GM12878 (cell line): ENCODE data around the gene BCAT1. TPM values are rescaled to one million over a fixed set of nuclear protein-coding genes. Genes with fewer than 3 reads are reported as not detected.

ENCODE experiments used
- ATAC-seq: fragments of 200-7000 bp; cut with Tn5 transposase; 3 replicates; pipeline ENCODE4 v1.9.1; 2020; ENCODE audit warnings: mild to moderate bottlenecking, moderate library complexity
- BruUV-seq: library from RNA; stranded (reverse); fragments of 400-500 nt; replicated peaks from 2 replicates; lab custom pipeline; 2021; lab: Mats Ljungman, UMichigan
- CTCF ChIA-PET: fragments of 300-600 bp; sonication (Branson Sonifier 250); formaldehyde crosslinking; extraction: SDS; loops from one replicate; lab custom pipeline; 2021; ENCODE audit warnings: inconsistent platforms; lab: Yijun Ruan, JAX
- POLR2A ChIA-PET: fragments of 350-600 bp; formaldehyde crosslinking; extraction: SDS; loops from one replicate; lab custom pipeline; 2021; ENCODE audit warnings: inconsistent platforms; lab: Charles Lee
- RAD21 ChIA-PET: fragments of 300-600 bp; sonication (Branson Sonifier 250); formaldehyde crosslinking; loops from one replicate; lab custom pipeline; 2023; ENCODE audit warnings: antibody characterized with exemption; ENCODE audit not compliant: unreplicated experiment; lab: Charles Lee
- SMC1A ChIA-PET: fragments of 300-600 bp; sonication (Branson Sonifier 250); formaldehyde crosslinking; loops from one replicate; lab custom pipeline; 2023; ENCODE audit not compliant: unreplicated experiment, uncharacterized antibody; lab: Charles Lee
- DNase-seq: peaks from one replicate; pipeline ENCODE4 v3.0.0-alpha.2; 2011; ENCODE audit warnings: low read depth, low spot score
- FAIRE-seq: peaks from 3 replicates; lab custom pipeline; 2011; peaks lifted over from hg19 to GRCh38; lab: Jason Lieb, UNC
- H2AFZ ChIP-seq: 2 replicates; pipeline ENCODE4 v1.6.0; 2011; ENCODE audit warnings: low read depth, low read length, control low read depth; ENCODE audit not compliant: control insufficient read depth
- H3K27ac ChIP-seq: 2 replicates; pipeline ENCODE4 v1.5.1; 2011; ENCODE audit warnings: control low read depth; ENCODE audit not compliant: control insufficient read depth, insufficient read depth
- H3K27me3 ChIP-seq, 2 experiments: replicated peaks in 1 of 2; 2 replicates each; pipeline versions ENCODE4 v1.6.0 to v1.6.1; 2011; ENCODE audit warnings: low read length in 1 of 2; ENCODE audit not compliant: control insufficient read depth in 2 of 2, insufficient read depth in 2 of 2
- H3K36me3 ChIP-seq, 2 experiments: 2 replicates each; pipeline ENCODE4 v1.5.1; 2011; ENCODE audit warnings: low read length in 1 of 2; ENCODE audit not compliant: control insufficient read depth in 2 of 2, insufficient read depth in 2 of 2
- H3K4me1 ChIP-seq: 2 replicates; pipeline ENCODE4 v1.6.1; 2011; ENCODE audit warnings: mild to moderate bottlenecking, low read length, moderate library complexity, mixed read lengths; ENCODE audit not compliant: control insufficient read depth, insufficient read depth
- H3K4me2 ChIP-seq: 2 replicates; pipeline ENCODE4 v1.6.0; 2011; ENCODE audit warnings: control low read depth; ENCODE audit not compliant: control insufficient read depth, insufficient read depth
- H3K4me3 ChIP-seq: fragments of 200-600 bp; sonication (generic); 2 replicates; pipeline ENCODE4 v1.5.1; 2016
- H3K79me2 ChIP-seq: 2 replicates; pipeline ENCODE4 v1.6.0; 2011; ENCODE audit warnings: low read length; ENCODE audit not compliant: control insufficient read depth, insufficient read depth
- H3K9ac ChIP-seq: 2 replicates; pipeline ENCODE4 v1.8.0; 2011; ENCODE audit warnings: low read length, control low read depth, mixed read lengths; ENCODE audit not compliant: control insufficient read depth, insufficient read depth
- H3K9me3 ChIP-seq: replicated peaks from 3 replicates; pipeline ENCODE4 v1.5.1; 2011; ENCODE audit warnings: mild to moderate bottlenecking, low read length; ENCODE audit not compliant: control insufficient read depth, insufficient read depth
- H4K20me1 ChIP-seq: 2 replicates; pipeline ENCODE4 v1.6.0; 2011; ENCODE audit not compliant: control insufficient read depth, insufficient read depth
- ATF7 ChIP-seq: fragments of 450-650 bp; IDR thresholded peaks from 2 replicates; pipeline ENCODE4 v1.6.1; 2016; ENCODE audit warnings: low read depth, mild to moderate bottlenecking
- CEBPB ChIP-seq, 2 experiments: fragments of 150-350 bp in 1 of 2; IDR thresholded peaks; 2 replicates each; pipeline ENCODE4 v1.6.1; 2012 to 2014; ENCODE audit warnings: low read depth in 2 of 2, low read length in 2 of 2, borderline replicate concordance in 1 of 2, inconsistent platforms in 1 of 2
- EGR1 ChIP-seq, 2 experiments: IDR thresholded peaks; 1 replicate in 1 of 2; 2 replicates in 1 of 2; pipeline ENCODE4 v1.6.1; 2011 to 2012; ENCODE audit warnings: low read depth in 2 of 2, low read length in 2 of 2, borderline replicate concordance in 1 of 2, mild to moderate bottlenecking in 1 of 2, moderate library complexity in 1 of 2
- HCFC1 ChIP-seq: fragments of 150-350 bp; IDR thresholded peaks from 2 replicates; pipeline ENCODE4 v1.6.1; 2014; ENCODE audit warnings: low read length
- PAX5 ChIP-seq: IDR thresholded peaks from 2 replicates; pipeline ENCODE4 v1.6.1; 2011; ENCODE audit warnings: low read depth, low read length, borderline replicate concordance
- WGBS: methylation state at CpG from one replicate; pipeline ENCODE4 v1.1.6; 2016; ENCODE audit warnings: low lambda C conversion rate; ENCODE audit not compliant: insufficient replicate concordance, insufficient coverage; ENCODE audit errors: missing lambda C conversion rate; 5-methylcytosine and 5-hydroxymethylcytosine counted together
- in situ Hi-C: fragments of 300-500 bp; cut with MboI; formaldehyde crosslinking; loops from 9 replicates; pipeline ENCODE4 v1.14.3; 2018; ENCODE audit warnings: mixed read lengths
- intact Hi-C: fragments of 100-400 bp; cut with micrococcal nuclease; formaldehyde crosslinking; loops from one replicate; pipeline ENCODE4 v1.14.2; 2022; ENCODE audit not compliant: unreplicated experiment
- polyA plus RNA-seq, 11 experiments: library from polyadenylated mRNA; depleted of rRNA in 4 of 11; unstranded in 6 of 11; stranded (reverse) in 5 of 11; fragments of >200 nt; fragmentation: Nextera tagmentation in 4 of 11; fragmentation: Illumina TruSeq in 1 of 11; extraction: Ambion mirVana in 4 of 11; extraction: Trizol in 1 of 11; gene quantifications; 1 replicate in 1 of 11; 2 replicates in 10 of 11; pipeline versions ENCODE4 v1.2.1 to v1.2.3, GENCODE V29; 2011 to 2016; ENCODE audit warnings: inconsistent platforms in 2 of 11, missing spikeins in 2 of 11, low read depth in 1 of 11
- total RNA-seq, 4 experiments: library from RNA; depleted of rRNA in 3 of 4; stranded (reverse); fragments of >200 nt in 3 of 4; fragmentation: Illumina TruSeq in 1 of 4; extraction: Trizol in 1 of 4; gene quantifications; 2 replicates each; pipeline versions ENCODE4 v1.2.1 to v1.2.3, GENCODE V29; 2013 to 2021
- TF ChIP-seq, protein P1 (sequence below): IDR thresholded peaks from 2 replicates; pipeline ENCODE4 v1.6.1; 2012; ENCODE audit warnings: low read depth, low read length, improper control_type of control experiment
- TF ChIP-seq, protein P2 (sequence below): fragments of 450-650 bp; IDR thresholded peaks from 2 replicates; pipeline ENCODE4 v1.6.1; 2016; ENCODE audit warnings: mild to moderate bottlenecking, moderate library complexity, borderline replicate concordance
- TF ChIP-seq, protein P3 (sequence below): fragments of 450-650 bp; formaldehyde crosslinking; IDR thresholded peaks from 2 replicates; pipeline ENCODE4 v1.4.0; 2022; ENCODE audit warnings: mild to moderate bottlenecking, moderate library complexity

The BCAT1 gene
- total and polyA plus RNA-seq, 10 of the 15 experiments (the other 5 are each of a cell fraction or from before 2014, with no cell fraction given), result 26.2 to 187 (median 81.9) TPM

DNA sequence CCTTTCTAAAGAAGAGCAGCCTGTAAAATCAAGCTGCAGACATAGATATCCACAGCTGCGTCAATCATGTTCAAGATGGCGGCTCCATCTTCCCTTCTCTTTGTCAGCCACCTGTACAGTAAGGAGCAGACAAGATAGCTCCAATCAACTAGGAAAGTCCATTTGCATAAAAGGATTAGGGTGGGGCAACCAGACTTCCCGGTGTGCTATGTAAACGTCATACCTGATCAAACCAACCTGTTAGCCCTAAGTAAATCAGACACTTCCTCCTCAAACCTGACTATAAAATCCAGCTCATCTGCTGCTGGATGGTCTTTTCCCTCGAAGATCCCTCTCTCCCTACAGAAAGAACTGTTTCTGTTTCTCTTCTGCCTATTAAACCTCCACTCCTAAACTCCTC, 60.1 kb downstream of the BCAT1 start:
- in situ Hi-C loops, result no loop called here
- H3K4me2 ChIP-seq, result no peak overlapping the region
- intact Hi-C loops, result no loop called here
- DNase-seq (no peak), FAIRE-seq (no peak), ATAC-seq (no peak)
- no peaks in the 10 kb centered on the region for H3K27me3 ChIP-seq
- H2AFZ ChIP-seq, result no peak overlapping the region
- H3K4me3 ChIP-seq, result no peak overlapping the region
- ChIA-PET POLR2A (no interaction called here), RAD21 (no interaction called here), CTCF (no interaction called here), SMC1A (no interaction called here)
- H4K20me1 ChIP-seq, result no peaks in the 10 kb centered on the region
- no peaks in the 10 kb centered on the region; a peak in 1 of 4 replicates for H3K36me3 ChIP-seq
- no peaks in the 10 kb centered on the region for H3K79me2 ChIP-seq
- H3K4me1 ChIP-seq, result no peaks in the 10 kb centered on the region
- 57% methylated on average over 5 of the region's 5 CpGs for WGBS
- TF ChIP-seq ATF7 (no peak), PAX5 (no peak), EGR1 (IDR thresholded peaks at IDR 0.05; ENCODE audit: borderline replicate concordance in 1 of 2, low read depth in 2 of 2, low read length in 2 of 2) (no peak), HCFC1 (no peak), CEBPB (IDR thresholded peaks at IDR 0.05; ENCODE audit: borderline replicate concordance in 1 of 2, low read depth in 2 of 2, low read length in 2 of 2) (no peak)
- TF ChIP-seq, protein P1, sequence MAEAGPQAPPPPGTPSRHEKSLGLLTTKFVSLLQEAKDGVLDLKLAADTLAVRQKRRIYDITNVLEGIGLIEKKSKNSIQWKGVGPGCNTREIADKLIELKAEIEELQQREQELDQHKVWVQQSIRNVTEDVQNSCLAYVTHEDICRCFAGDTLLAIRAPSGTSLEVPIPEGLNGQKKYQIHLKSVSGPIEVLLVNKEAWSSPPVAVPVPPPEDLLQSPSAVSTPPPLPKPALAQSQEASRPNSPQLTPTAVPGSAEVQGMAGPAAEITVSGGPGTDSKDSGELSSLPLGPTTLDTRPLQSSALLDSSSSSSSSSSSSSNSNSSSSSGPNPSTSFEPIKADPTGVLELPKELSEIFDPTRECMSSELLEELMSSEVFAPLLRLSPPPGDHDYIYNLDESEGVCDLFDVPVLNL, result no peak
- TF ChIP-seq, protein P2, sequence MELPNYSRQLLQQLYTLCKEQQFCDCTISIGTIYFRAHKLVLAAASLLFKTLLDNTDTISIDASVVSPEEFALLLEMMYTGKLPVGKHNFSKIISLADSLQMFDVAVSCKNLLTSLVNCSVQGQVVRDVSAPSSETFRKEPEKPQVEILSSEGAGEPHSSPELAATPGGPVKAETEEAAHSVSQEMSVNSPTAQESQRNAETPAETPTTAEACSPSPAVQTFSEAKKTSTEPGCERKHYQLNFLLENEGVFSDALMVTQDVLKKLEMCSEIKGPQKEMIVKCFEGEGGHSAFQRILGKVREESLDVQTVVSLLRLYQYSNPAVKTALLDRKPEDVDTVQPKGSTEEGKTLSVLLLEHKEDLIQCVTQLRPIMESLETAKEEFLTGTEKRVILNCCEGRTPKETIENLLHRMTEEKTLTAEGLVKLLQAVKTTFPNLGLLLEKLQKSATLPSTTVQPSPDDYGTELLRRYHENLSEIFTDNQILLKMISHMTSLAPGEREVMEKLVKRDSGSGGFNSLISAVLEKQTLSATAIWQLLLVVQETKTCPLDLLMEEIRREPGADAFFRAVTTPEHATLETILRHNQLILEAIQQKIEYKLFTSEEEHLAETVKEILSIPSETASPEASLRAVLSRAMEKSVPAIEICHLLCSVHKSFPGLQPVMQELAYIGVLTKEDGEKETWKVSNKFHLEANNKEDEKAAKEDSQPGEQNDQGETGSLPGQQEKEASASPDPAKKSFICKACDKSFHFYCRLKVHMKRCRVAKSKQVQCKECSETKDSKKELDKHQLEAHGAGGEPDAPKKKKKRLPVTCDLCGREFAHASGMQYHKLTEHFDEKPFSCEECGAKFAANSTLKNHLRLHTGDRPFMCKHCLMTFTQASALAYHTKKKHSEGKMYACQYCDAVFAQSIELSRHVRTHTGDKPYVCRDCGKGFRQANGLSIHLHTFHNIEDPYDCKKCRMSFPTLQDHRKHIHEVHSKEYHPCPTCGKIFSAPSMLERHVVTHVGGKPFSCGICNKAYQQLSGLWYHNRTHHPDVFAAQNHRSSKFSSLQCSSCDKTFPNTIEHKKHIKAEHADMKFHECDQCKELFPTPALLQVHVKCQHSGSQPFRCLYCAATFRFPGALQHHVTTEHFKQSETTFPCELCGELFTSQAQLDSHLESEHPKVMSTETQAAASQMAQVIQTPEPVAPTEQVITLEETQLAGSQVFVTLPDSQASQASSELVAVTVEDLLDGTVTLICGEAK, result no peak
- TF ChIP-seq, protein P3, sequence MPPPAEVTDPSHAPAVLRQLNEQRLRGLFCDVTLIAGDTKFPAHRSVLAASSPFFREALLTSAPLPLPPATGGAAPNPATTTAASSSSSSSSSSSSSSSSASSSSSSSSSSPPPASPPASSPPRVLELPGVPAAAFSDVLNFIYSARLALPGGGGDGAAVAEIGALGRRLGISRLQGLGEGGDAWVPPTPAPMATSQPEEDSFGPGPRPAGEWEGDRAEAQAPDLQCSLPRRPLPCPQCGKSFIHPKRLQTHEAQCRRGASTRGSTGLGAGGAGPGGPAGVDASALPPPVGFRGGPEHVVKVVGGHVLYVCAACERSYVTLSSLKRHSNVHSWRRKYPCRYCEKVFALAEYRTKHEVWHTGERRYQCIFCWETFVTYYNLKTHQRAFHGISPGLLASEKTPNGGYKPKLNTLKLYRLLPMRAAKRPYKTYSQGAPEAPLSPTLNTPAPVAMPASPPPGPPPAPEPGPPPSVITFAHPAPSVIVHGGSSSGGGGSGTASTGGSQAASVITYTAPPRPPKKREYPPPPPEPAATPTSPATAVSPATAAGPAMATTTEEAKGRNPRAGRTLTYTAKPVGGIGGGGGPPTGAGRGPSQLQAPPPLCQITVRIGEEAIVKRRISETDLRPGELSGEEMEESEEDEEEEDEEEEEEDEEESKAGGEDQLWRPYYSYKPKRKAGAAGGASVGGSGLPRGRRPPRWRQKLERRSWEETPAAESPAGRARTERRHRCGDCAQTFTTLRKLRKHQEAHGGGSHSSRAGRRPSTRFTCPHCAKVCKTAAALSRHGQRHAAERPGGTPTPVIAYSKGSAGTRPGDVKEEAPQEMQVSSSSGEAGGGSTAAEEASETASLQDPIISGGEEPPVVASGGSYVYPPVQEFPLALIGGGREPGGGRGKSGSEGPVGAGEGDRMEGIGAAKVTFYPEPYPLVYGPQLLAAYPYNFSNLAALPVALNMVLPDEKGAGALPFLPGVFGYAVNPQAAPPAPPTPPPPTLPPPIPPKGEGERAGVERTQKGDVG (CRISPR knock-in tag), result no peak
- H3K9ac ChIP-seq, result no peak overlapping the region
- H3K27ac ChIP-seq, result no peak overlapping the region
- TSS peak; percentile 24 for BruUV-seq
- H3K9me3 ChIP-seq, result no peaks in the 10 kb centered on the region
